Measurements from ENCODE around the gene SLC31A1. TPM values are rescaled to one million over a fixed set of nuclear protein-coding genes. Genes with fewer than 3 reads are reported as not detected.
"Not testable (repeated sequence)": the region's sequence is repeated elsewhere in the genome, so short reads cannot be mapped to it uniquely, and the experiment has no call there.

The SLC31A1 gene
- polyA plus RNA-seq, 1 experiment: 25.7 TPM

DNA sequence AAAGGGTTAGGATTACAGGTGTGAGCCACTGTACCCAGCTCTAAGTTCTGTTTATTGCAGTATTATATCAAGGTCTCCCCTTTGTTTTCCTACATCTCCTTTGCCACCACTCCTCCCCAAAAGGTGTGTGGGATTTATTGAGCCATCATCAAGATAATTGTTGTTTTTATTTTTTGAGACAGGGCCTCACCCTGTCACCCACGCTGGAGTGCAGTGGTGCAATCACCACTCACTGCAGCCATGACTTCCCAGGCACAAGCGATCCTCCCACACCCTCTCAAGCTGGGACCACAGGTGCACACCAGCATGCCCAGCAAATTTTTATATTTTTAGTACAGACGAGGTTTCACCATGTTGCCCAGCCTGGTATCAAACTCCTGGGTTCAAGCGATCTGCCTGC, 24.6 kb downstream of the SLC31A1 start:
- Histone ChIP-seq H3K27me3 (ENCODE audit: control insufficient read depth, insufficient read depth, low read length) (no peaks in the 10 kb centered on the region), H3K36me3 (ENCODE audit: control insufficient read depth, insufficient read depth, low read length) (no peaks in the 10 kb centered on the region), H3K4me3 (ENCODE audit: low read depth, low read length) (no peak overlapping the region)
- TF ChIP-seq, protein P1, sequence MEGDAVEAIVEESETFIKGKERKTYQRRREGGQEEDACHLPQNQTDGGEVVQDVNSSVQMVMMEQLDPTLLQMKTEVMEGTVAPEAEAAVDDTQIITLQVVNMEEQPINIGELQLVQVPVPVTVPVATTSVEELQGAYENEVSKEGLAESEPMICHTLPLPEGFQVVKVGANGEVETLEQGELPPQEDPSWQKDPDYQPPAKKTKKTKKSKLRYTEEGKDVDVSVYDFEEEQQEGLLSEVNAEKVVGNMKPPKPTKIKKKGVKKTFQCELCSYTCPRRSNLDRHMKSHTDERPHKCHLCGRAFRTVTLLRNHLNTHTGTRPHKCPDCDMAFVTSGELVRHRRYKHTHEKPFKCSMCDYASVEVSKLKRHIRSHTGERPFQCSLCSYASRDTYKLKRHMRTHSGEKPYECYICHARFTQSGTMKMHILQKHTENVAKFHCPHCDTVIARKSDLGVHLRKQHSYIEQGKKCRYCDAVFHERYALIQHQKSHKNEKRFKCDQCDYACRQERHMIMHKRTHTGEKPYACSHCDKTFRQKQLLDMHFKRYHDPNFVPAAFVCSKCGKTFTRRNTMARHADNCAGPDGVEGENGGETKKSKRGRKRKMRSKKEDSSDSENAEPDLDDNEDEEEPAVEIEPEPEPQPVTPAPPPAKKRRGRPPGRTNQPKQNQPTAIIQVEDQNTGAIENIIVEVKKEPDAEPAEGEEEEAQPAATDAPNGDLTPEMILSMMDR (IDR thresholded peaks at IDR 0.05; ENCODE audit: insufficient read depth, low read depth, low read length): no peak
- CTCF ChIA-PET: no interaction called here
- POLR2A ChIA-PET: no interaction called here
- DNase-seq (ENCODE audit: low read depth): no peak

DNA sequence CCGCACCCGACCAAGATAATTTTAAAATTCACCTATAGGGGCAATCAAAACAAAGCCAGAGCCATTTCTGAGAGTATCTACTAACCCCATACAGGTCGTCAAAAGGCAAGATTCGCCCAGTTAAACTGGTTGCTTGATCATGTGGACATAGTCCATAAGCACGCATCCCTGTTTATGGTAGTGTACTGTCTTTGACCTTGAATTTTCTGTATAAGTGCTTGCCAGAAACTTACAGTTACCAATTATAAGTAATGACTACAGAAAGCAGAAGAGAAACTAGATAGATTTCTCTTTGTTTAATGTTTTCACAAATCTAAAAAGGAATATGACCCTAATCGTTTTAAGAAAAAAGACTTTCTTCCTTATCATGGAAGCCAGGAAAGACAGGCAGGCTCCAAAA, 25.6 kb downstream of the SLC31A1 start:
- POLR2A ChIA-PET: no interaction called here
- H3K4me3 ChIP-seq (ENCODE audit: low read depth, low read length): no peak overlapping the region
- H3K27me3 ChIP-seq (ENCODE audit: control insufficient read depth, insufficient read depth, low read length): no peaks in the 10 kb centered on the region
- no peak for DNase-seq (ENCODE audit: low read depth)
- no peaks in the 10 kb centered on the region for H3K36me3 ChIP-seq (ENCODE audit: control insufficient read depth, insufficient read depth, low read length)
- CTCF ChIA-PET: no interaction called here
- TF ChIP-seq, protein P1 (IDR thresholded peaks at IDR 0.05; ENCODE audit: insufficient read depth, low read depth, low read length): no peak

DNA sequence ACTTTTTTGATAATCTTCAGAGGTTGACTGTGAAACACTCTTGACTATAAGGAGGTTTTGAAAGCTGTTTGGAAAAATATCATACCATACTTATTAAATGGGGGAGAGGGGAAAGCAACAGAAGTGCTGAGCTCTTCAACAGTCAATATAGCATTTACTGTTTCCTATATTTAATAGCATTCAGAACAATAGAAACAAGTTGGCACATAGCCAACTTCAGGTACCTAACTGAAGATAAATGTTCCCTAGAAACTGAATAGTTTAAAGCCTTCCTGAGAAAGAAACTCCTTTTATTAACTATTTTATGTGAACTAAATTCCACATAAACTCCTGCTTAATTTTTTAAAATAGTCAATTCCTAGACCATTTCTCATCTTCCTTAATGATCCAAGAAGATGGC, 26.3 kb downstream of the SLC31A1 start:
- POLR2A ChIA-PET: interaction anchor here (0.7 kb wide), 1 partner anchor 25 kb away, joined by 3 read pairs; no protein-coding TSS in a partner anchor
- CTCF ChIA-PET: no interaction called here
- TF ChIP-seq, protein P1 (IDR thresholded peaks at IDR 0.05; ENCODE audit: insufficient read depth, low read depth, low read length): no peak

DNA sequence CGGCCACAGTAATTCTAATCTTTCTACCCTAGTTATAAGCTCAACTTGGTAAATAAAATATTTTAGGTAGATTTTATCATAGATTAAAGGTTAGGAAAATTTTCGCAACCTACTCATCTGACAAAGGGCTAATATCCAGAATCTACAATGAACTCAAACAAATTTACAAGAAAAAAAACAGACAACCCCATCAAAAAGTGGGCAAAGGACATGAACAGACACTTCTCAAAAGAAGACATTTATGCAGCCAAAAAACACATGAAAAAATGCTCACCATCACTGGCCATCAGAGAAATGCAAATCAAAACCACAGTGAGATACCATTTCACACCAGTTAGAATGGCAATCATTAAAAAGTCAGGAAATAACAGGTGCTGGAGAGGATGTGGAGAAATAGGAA, 28.3 kb downstream of the SLC31A1 start:
- CTCF ChIA-PET; POLR2A ChIA-PET; H3K27me3 ChIP-seq (ENCODE audit: control insufficient read depth, insufficient read depth, low read length); H3K4me3 ChIP-seq (ENCODE audit: low read depth, low read length); DNase-seq (ENCODE audit: low read depth); H3K36me3 ChIP-seq (ENCODE audit: control insufficient read depth, insufficient read depth, low read length): not testable (repeated sequence)

More for the DNA sequence above, 26.3 kb downstream of the SLC31A1 start:
- no peaks in the 10 kb centered on the region for H3K36me3 ChIP-seq (ENCODE audit: control insufficient read depth, insufficient read depth, low read length)
- DNase-seq (ENCODE audit: low read depth): no peak
- no peaks in the 10 kb centered on the region for H3K27me3 ChIP-seq (ENCODE audit: control insufficient read depth, insufficient read depth, low read length)
- no peak overlapping the region for H3K4me3 ChIP-seq (ENCODE audit: low read depth, low read length)

DNA sequence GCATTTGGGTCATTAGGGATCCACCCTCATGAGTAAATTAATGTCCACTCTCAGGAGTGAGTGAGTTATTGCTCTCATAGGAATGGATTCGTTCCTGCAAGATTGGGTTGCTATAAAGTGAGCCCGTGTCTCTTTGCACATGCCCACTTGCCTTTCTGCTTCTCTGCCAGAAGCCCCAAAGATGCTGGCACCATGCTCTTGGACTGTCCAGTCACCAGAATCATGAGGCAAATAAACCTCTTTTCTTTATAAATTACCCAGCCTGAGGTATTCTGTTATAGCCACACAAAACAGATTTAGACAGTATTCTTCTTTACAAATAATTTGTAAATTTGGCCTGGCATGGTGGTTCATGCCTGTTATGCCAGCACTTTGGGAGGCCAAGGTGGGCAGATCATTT, 29.5 kb downstream of the SLC31A1 start:
- no peak overlapping the region for H3K4me3 ChIP-seq (ENCODE audit: low read depth, low read length)
- ChIA-PET CTCF (no interaction called here), POLR2A (no interaction called here)
- TF ChIP-seq, protein P1 (IDR thresholded peaks at IDR 0.05; ENCODE audit: insufficient read depth, low read depth, low read length): no peak
- no peaks in the 10 kb centered on the region for H3K36me3 ChIP-seq (ENCODE audit: control insufficient read depth, insufficient read depth, low read length)
- no peaks in the 10 kb centered on the region for H3K27me3 ChIP-seq (ENCODE audit: control insufficient read depth, insufficient read depth, low read length)
- DNase-seq (ENCODE audit: low read depth): no peak

DNA sequence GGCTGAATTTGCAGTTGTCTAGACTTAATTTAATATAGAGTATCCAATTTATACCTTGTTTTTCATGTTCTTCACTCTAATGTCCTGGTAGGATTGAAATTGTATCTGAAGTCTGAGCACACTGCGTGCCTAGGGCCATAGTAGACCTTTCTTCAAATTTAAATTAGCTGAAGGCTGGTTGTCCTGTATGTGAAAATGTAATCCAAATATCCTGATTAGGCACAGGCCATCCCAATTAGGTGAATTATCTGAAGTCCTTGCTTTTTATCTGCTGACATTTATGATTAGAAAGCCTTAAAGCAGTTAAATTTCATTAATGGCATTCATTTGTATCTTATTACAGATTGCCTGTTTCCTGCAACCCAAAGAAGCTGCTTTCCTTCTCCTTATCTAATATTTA, 33.6 kb downstream of the SLC31A1 start:
- TF ChIP-seq, protein P1 (IDR thresholded peaks at IDR 0.05; ENCODE audit: insufficient read depth, low read depth, low read length): no peak
- Histone ChIP-seq H3K36me3 (ENCODE audit: control insufficient read depth, insufficient read depth, low read length) (peaks cover 6% of the 10 kb centered on the region), H3K27me3 (ENCODE audit: control insufficient read depth, insufficient read depth, low read length) (no peaks in the 10 kb centered on the region), H3K4me3 (ENCODE audit: low read depth, low read length) (no peak overlapping the region)
- ChIA-PET POLR2A (no interaction called here), CTCF (no interaction called here)
- no peak for DNase-seq (ENCODE audit: low read depth)

Measured in BJ (cell line).